WTC11 (cell line): ENCODE results near the gene SSR3. TPM values are rescaled to one million over a fixed set of nuclear protein-coding genes. Genes with fewer than 3 reads are reported as not detected.

ENCODE experiments used
- ATAC-seq: fragments of 200-7000 bp; cut with Tn5 transposase; 2 replicates; pipeline ENCODE4 v1.10.0; 2021; ENCODE audit warnings: mild to moderate bottlenecking, moderate library complexity
- CTCF ChIA-PET: fragments of 300-600 bp; sonication (Branson Sonifier 250); formaldehyde crosslinking; loops from one replicate; lab custom pipeline; 2021; ENCODE audit warnings: antibody characterized with exemption; lab: Charles Lee
- POLR2A ChIA-PET: fragments of 350-600 bp; sonication (Branson Sonifier 250); formaldehyde crosslinking; loops from one replicate; lab custom pipeline; 2021; ENCODE audit warnings: antibody characterized with exemption; lab: Charles Lee
- DNase-seq: peaks from one replicate; pipeline ENCODE4 v3.0.0; 2021; ENCODE audit warnings: low spot score
- H3K27ac Mint-ChIP-seq: 2 replicates; pipeline ENCODE4 v1.8.0; 2021; ENCODE audit warnings: mixed read lengths
- H3K27me3 Mint-ChIP-seq: 2 replicates; pipeline ENCODE4 v1.8.0; 2021; ENCODE audit warnings: low read depth, mild to moderate bottlenecking, moderate library complexity, mixed read lengths
- H3K36me3 Mint-ChIP-seq: 2 replicates; pipeline ENCODE4 v1.8.0; 2021; ENCODE audit warnings: mixed read lengths
- H3K4me1 Mint-ChIP-seq: 2 replicates; pipeline ENCODE4 v1.8.0; 2022; ENCODE audit warnings: mixed read lengths
- H3K4me3 Mint-ChIP-seq: 2 replicates; pipeline ENCODE4 v1.8.0; 2021; ENCODE audit warnings: mild to moderate bottlenecking, moderate library complexity, mixed read lengths
- H3K9me3 Mint-ChIP-seq: 2 replicates; pipeline ENCODE4 v1.8.0; 2021; ENCODE audit warnings: mixed read lengths
- ETV6 ChIP-seq: sonication (generic); formaldehyde crosslinking; IDR thresholded peaks from 2 replicates; pipeline ENCODE4 v1.8.1; 2022; ENCODE audit warnings: mild to moderate bottlenecking, missing genetic modification reagents
- GTF2I ChIP-seq: fragments of 250-450 bp; sonication (Bioruptor Pico); conservative IDR thresholded peaks from 2 replicates; pipeline ENCODE4 v1.4.0; 2021; ENCODE audit warnings: mild to moderate bottlenecking
- KAT7 ChIP-seq: sonication (generic); formaldehyde crosslinking; IDR thresholded peaks from 2 replicates; pipeline ENCODE4 v1.8.1; 2023; ENCODE audit warnings: missing genetic modification reagents, mild to moderate bottlenecking, borderline replicate concordance
- MYBL2 ChIP-seq: sonication (generic); formaldehyde crosslinking; IDR thresholded peaks from 2 replicates; pipeline ENCODE4 v1.8.1; 2023; ENCODE audit warnings: mild to moderate bottlenecking, moderate library complexity, missing genetic modification reagents
- NFATC4 ChIP-seq: fragments of 250-450 bp; sonication (Bioruptor Pico); IDR thresholded peaks from 2 replicates; pipeline ENCODE4 v1.9.0; 2021; ENCODE audit warnings: mild to moderate bottlenecking
- NFE2L1 ChIP-seq: sonication (generic); formaldehyde crosslinking; IDR thresholded peaks from 2 replicates; pipeline ENCODE4 v1.8.1; 2023; ENCODE audit warnings: missing genetic modification reagents
- NR3C1 ChIP-seq: sonication (generic); formaldehyde crosslinking; conservative IDR thresholded peaks from 2 replicates; pipeline ENCODE4 v1.8.1; 2023; ENCODE audit warnings: low read depth, mild to moderate bottlenecking, missing genetic modification reagents
- SMAD3 ChIP-seq: sonication (generic); formaldehyde crosslinking; IDR thresholded peaks from 2 replicates; pipeline ENCODE4 v1.8.0; 2022; ENCODE audit warnings: missing genetic modification reagents, mild to moderate bottlenecking, borderline replicate concordance
- ZBTB21 ChIP-seq: sonication (generic); formaldehyde crosslinking; IDR thresholded peaks from 2 replicates; pipeline ENCODE4 v1.8.1; 2023; ENCODE audit warnings: mild to moderate bottlenecking, missing genetic modification reagents, borderline replicate concordance
- ZNF396 ChIP-seq: fragments of 250-450 bp; sonication (Bioruptor Pico); IDR thresholded peaks from 2 replicates; pipeline ENCODE4 v1.8.0; 2021; ENCODE audit warnings: mild to moderate bottlenecking, moderate library complexity, borderline replicate concordance
- total RNA-seq: library from RNA; stranded (reverse); gene quantifications from 3 replicates; pipeline ENCODE4 v1.2.3, GENCODE V29; 2021
- TF ChIP-seq, protein P1 (sequence below): fragments of 250-450 bp; sonication (Bioruptor Pico); IDR thresholded peaks from 2 replicates; pipeline ENCODE4 v1.9.0; 2021; ENCODE audit warnings: mild to moderate bottlenecking
- TF ChIP-seq, protein P2 (sequence below): sonication (generic); formaldehyde crosslinking; IDR thresholded peaks from 2 replicates; pipeline ENCODE4 v1.8.1; 2022; ENCODE audit warnings: low read depth, mild to moderate bottlenecking, moderate library complexity, missing genetic modification reagents, borderline replicate concordance
- TF ChIP-seq, protein P3 (sequence below): sonication (generic); formaldehyde crosslinking; IDR thresholded peaks from 2 replicates; pipeline ENCODE4 v1.8.0; 2022; ENCODE audit warnings: mild to moderate bottlenecking, missing genetic modification reagents
- TF ChIP-seq, protein P4 (sequence below): sonication (generic); formaldehyde crosslinking; IDR thresholded peaks from 2 replicates; pipeline ENCODE4 v1.8.1; 2022; ENCODE audit warnings: mild to moderate bottlenecking, moderate library complexity, missing genetic modification reagents
- TF ChIP-seq, protein P5 (sequence below): sonication (generic); formaldehyde crosslinking; IDR thresholded peaks from 2 replicates; pipeline ENCODE4 v1.8.1; 2022; ENCODE audit warnings: mild to moderate bottlenecking, missing genetic modification reagents, moderate library complexity, borderline replicate concordance
- TF ChIP-seq, protein P6 (sequence below): sonication (generic); formaldehyde crosslinking; IDR thresholded peaks from 2 replicates; pipeline ENCODE4 v1.8.1; 2023; ENCODE audit warnings: mild to moderate bottlenecking, missing genetic modification reagents, moderate library complexity
- TF ChIP-seq, protein P7 (sequence below): sonication (generic); formaldehyde crosslinking; IDR thresholded peaks from 2 replicates; pipeline ENCODE4 v1.8.1; 2023; ENCODE audit warnings: mild to moderate bottlenecking, missing genetic modification reagents
- TF ChIP-seq, protein P8 (sequence below): fragments of 250-450 bp; sonication (Bioruptor Pico); IDR thresholded peaks from 2 replicates; pipeline ENCODE4 v1.9.0; 2021; ENCODE audit warnings: mild to moderate bottlenecking

SSR3 gene
- total RNA-seq, 1 experiment from 2014 or later, result 162 TPM

DNA sequence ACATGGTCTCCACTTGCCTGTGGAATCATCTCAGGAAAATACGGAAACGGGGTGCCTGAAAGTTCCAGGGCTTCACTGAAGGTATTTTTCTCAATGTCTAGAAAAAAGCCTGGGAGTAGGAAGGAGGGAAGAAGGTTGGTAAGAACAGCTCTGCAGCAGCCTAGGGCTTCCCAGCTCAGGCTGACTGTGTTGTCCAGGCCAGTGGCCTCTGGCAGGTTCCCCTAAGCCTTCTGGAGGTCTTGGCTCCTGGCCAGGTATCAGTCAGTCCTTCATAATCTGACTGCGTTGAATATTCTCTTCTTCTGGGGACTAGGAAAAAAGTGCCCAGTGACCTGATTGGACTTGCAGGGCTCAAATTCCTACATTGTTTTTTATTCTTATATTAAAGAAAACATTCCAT lies 38.6 kb downstream of the SSR3 start (continued):
- TF ChIP-seq, protein P1, sequence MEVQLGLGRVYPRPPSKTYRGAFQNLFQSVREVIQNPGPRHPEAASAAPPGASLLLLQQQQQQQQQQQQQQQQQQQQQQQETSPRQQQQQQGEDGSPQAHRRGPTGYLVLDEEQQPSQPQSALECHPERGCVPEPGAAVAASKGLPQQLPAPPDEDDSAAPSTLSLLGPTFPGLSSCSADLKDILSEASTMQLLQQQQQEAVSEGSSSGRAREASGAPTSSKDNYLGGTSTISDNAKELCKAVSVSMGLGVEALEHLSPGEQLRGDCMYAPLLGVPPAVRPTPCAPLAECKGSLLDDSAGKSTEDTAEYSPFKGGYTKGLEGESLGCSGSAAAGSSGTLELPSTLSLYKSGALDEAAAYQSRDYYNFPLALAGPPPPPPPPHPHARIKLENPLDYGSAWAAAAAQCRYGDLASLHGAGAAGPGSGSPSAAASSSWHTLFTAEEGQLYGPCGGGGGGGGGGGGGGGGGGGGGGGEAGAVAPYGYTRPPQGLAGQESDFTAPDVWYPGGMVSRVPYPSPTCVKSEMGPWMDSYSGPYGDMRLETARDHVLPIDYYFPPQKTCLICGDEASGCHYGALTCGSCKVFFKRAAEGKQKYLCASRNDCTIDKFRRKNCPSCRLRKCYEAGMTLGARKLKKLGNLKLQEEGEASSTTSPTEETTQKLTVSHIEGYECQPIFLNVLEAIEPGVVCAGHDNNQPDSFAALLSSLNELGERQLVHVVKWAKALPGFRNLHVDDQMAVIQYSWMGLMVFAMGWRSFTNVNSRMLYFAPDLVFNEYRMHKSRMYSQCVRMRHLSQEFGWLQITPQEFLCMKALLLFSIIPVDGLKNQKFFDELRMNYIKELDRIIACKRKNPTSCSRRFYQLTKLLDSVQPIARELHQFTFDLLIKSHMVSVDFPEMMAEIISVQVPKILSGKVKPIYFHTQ (CRISPR knock-in tag), result no peak
- TF ChIP-seq, protein P2, sequence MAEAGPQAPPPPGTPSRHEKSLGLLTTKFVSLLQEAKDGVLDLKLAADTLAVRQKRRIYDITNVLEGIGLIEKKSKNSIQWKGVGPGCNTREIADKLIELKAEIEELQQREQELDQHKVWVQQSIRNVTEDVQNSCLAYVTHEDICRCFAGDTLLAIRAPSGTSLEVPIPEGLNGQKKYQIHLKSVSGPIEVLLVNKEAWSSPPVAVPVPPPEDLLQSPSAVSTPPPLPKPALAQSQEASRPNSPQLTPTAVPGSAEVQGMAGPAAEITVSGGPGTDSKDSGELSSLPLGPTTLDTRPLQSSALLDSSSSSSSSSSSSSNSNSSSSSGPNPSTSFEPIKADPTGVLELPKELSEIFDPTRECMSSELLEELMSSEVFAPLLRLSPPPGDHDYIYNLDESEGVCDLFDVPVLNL (CRISPR knock-in tag), result no peak
- TF ChIP-seq GTF2I (CRISPR knock-in tag) (no peak), NFATC4 (CRISPR knock-in tag) (no peak)
- TF ChIP-seq, protein P3, sequence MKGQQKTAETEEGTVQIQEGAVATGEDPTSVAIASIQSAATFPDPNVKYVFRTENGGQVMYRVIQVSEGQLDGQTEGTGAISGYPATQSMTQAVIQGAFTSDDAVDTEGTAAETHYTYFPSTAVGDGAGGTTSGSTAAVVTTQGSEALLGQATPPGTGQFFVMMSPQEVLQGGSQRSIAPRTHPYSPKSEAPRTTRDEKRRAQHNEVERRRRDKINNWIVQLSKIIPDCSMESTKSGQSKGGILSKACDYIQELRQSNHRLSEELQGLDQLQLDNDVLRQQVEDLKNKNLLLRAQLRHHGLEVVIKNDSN (CRISPR knock-in tag), result no peak
- TF ChIP-seq, protein P4, sequence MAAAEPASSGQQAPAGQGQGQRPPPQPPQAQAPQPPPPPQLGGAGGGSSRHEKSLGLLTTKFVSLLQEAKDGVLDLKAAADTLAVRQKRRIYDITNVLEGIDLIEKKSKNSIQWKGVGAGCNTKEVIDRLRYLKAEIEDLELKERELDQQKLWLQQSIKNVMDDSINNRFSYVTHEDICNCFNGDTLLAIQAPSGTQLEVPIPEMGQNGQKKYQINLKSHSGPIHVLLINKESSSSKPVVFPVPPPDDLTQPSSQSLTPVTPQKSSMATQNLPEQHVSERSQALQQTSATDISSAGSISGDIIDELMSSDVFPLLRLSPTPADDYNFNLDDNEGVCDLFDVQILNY (CRISPR knock-in tag), result no peak
- TF ChIP-seq, protein P5, sequence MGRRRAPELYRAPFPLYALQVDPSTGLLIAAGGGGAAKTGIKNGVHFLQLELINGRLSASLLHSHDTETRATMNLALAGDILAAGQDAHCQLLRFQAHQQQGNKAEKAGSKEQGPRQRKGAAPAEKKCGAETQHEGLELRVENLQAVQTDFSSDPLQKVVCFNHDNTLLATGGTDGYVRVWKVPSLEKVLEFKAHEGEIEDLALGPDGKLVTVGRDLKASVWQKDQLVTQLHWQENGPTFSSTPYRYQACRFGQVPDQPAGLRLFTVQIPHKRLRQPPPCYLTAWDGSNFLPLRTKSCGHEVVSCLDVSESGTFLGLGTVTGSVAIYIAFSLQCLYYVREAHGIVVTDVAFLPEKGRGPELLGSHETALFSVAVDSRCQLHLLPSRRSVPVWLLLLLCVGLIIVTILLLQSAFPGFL (CRISPR knock-in tag), result no peak

DNA sequence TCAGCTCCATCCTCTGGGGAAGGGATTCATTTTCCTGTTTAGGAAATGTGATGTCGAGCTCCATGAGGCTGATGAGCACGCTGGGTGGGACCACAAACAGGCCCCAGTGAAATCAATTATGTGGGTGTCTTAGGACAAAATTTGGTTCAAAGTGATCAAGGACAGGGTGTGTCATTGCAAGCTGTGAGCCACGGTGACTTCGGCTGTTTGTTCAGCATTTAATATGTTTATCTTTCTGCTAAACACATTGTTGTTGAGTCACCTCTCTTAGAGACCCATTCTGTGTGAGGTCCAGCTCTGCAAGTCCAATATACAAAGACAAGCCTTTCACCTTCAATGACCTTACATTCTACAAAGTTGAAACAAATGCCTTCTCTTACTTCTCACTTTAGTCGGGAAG lies 41.3 kb downstream of the SSR3 start:
- ATAC-seq, result no peak
- no peak for DNase-seq
- TF ChIP-seq ZNF396 (CRISPR knock-in tag) (no peak), ZBTB21 (no peak), NR3C1 (no peak), NFE2L1 (CRISPR knock-in tag) (no peak), ETV6 (CRISPR knock-in tag) (no peak), SMAD3 (CRISPR knock-in tag) (no peak), KAT7 (CRISPR knock-in tag) (no peak), MYBL2 (CRISPR knock-in tag) (no peak)
- TF ChIP-seq, protein P6, sequence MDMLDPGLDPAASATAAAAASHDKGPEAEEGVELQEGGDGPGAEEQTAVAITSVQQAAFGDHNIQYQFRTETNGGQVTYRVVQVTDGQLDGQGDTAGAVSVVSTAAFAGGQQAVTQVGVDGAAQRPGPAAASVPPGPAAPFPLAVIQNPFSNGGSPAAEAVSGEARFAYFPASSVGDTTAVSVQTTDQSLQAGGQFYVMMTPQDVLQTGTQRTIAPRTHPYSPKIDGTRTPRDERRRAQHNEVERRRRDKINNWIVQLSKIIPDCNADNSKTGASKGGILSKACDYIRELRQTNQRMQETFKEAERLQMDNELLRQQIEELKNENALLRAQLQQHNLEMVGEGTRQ (CRISPR knock-in tag), result no peak
- TF ChIP-seq, protein P7, sequence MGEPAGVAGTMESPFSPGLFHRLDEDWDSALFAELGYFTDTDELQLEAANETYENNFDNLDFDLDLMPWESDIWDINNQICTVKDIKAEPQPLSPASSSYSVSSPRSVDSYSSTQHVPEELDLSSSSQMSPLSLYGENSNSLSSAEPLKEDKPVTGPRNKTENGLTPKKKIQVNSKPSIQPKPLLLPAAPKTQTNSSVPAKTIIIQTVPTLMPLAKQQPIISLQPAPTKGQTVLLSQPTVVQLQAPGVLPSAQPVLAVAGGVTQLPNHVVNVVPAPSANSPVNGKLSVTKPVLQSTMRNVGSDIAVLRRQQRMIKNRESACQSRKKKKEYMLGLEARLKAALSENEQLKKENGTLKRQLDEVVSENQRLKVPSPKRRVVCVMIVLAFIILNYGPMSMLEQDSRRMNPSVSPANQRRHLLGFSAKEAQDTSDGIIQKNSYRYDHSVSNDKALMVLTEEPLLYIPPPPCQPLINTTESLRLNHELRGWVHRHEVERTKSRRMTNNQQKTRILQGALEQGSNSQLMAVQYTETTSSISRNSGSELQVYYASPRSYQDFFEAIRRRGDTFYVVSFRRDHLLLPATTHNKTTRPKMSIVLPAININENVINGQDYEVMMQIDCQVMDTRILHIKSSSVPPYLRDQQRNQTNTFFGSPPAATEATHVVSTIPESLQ, result no peak
- TF ChIP-seq, protein P8, sequence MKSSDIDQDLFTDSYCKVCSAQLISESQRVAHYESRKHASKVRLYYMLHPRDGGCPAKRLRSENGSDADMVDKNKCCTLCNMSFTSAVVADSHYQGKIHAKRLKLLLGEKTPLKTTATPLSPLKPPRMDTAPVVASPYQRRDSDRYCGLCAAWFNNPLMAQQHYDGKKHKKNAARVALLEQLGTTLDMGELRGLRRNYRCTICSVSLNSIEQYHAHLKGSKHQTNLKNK (CRISPR knock-in tag), result no peak
- Mint-ChIP-seq H3K27ac (no peak overlapping the region), H3K36me3 (no peaks in the 10 kb centered on the region), H3K4me3 (no peak overlapping the region), H3K9me3 (no peaks in the 10 kb centered on the region), H3K4me1 (peaks cover 35% of the 10 kb centered on the region), H3K27me3 (no peaks in the 10 kb centered on the region)
- POLR2A ChIA-PET, result no interaction called here
- CTCF ChIA-PET, result interaction anchor here (1.0 kb wide), 1 partner anchor 64 kb away, joined by 3 read pairs; no protein-coding TSS in a partner anchor
